HepG2 (cell line): ENCODE results near the gene LRRC28. TPM values are rescaled to one million over a fixed set of nuclear protein-coding genes. Genes with fewer than 3 reads are reported as not detected.
A peak's percentile ranks its signal among the peaks of the same experiment; 100 is the strongest.

Experiments used
- ATAC-seq: fragments of 200-7000 bp; cut with Tn5 transposase; 3 replicates; pipeline ENCODE4 v1.9.1; 2020; ENCODE audit warnings: mild to moderate bottlenecking, moderate library complexity
- BruUV-seq: library from RNA; stranded (reverse); fragments of 400-500 nt; replicated peaks from 2 replicates; lab custom pipeline; 2021; lab: Mats Ljungman, UMichigan
- CTCF ChIA-PET: fragments of 300-600 bp; formaldehyde crosslinking; extraction: SDS; loops from one replicate; lab custom pipeline; 2021; ENCODE audit warnings: low total read pairs, inconsistent platforms, low intra/inter-chr PET ratio; lab: Yijun Ruan, JAX
- POLR2A ChIA-PET: fragments of 350-600 bp; sonication (Branson Sonifier 250); formaldehyde crosslinking; loops from one replicate; lab custom pipeline; 2020; ENCODE audit warnings: antibody characterized with exemption, inconsistent platforms; lab: Yijun Ruan, JAX
- DNase-seq: peaks from one replicate; pipeline ENCODE4 v3.0.0-alpha.2; 2015; ENCODE audit warnings: low spot score
- FAIRE-seq: peaks from 3 replicates; lab custom pipeline; 2011; peaks lifted over from hg19 to GRCh38; lab: Jason Lieb, UNC
- H2AFZ ChIP-seq: one replicate; pipeline ENCODE4 v1.6.1; 2011; ENCODE audit warnings: low read length, inconsistent platforms
- H3K27ac ChIP-seq: fragments of 300-600 bp; 3 replicates; pipeline ENCODE4 v1.8.0; 2011; ENCODE audit warnings: mixed run types, mild to moderate bottlenecking, mixed read lengths, low read length, inconsistent platforms; ENCODE audit not compliant: insufficient read depth; ENCODE audit errors: extremely low read length
- H3K27me3 ChIP-seq, 2 experiments: fragments of 200-600 bp in 1 of 2; 2 replicates in 1 of 2; 3 replicates in 1 of 2; pipeline versions ENCODE4 v1.6.0 to v1.8.0; 2011; ENCODE audit warnings: low read length in 2 of 2, mild to moderate bottlenecking in 2 of 2, moderate library complexity in 2 of 2, inconsistent platforms in 1 of 2; ENCODE audit not compliant: insufficient read depth in 2 of 2, control insufficient read depth in 1 of 2
- H3K36me3 ChIP-seq, 2 experiments: fragments of 200-600 bp in 1 of 2; replicated peaks in 1 of 2; 2 replicates in 1 of 2; 3 replicates in 1 of 2; pipeline versions ENCODE4 v1.5.1 to v1.8.0; 2011; ENCODE audit warnings: low read length in 2 of 2, inconsistent platforms in 1 of 2; ENCODE audit not compliant: insufficient read depth in 2 of 2, control insufficient read depth in 1 of 2
- H3K4me1 ChIP-seq: 2 replicates; pipeline ENCODE4 v1.5.1; 2012; ENCODE audit warnings: low read length, inconsistent platforms; ENCODE audit not compliant: insufficient read depth
- H3K4me2 ChIP-seq: 2 replicates; pipeline ENCODE4 v1.6.0; 2011; ENCODE audit warnings: low read depth, low read length, inconsistent platforms
- H3K4me3 ChIP-seq, 3 experiments: fragments of 200-600 bp in 1 of 3; sonication (generic), shearing (Covaris generic) in 1 of 3; replicated peaks in 1 of 3; 2 replicates each; pipeline ENCODE4 v1.5.1; 2011 to 2016; ENCODE audit warnings: low read length in 3 of 3, inconsistent platforms in 2 of 3, low read depth in 2 of 3, mild to moderate bottlenecking in 2 of 3, control low read depth in 1 of 3, mixed read lengths in 1 of 3; ENCODE audit not compliant: insufficient read depth in 1 of 3
- H3K79me2 ChIP-seq: one replicate; pipeline ENCODE4 v1.6.1; 2011; ENCODE audit warnings: low read length, inconsistent platforms; ENCODE audit not compliant: insufficient read depth
- H3K9ac ChIP-seq: 2 replicates; pipeline ENCODE4 v1.6.0; 2011; ENCODE audit warnings: mild to moderate bottlenecking, low read depth, low read length, inconsistent platforms; ENCODE audit not compliant: insufficient read depth
- H3K9me3 ChIP-seq: 2 replicates; pipeline ENCODE4 v1.5.1; 2012; ENCODE audit warnings: mild to moderate bottlenecking, low read length
- H4K20me1 ChIP-seq: 2 replicates; pipeline ENCODE4 v1.6.0; 2011; ENCODE audit warnings: inconsistent platforms, mild to moderate bottlenecking, low read length, moderate library complexity; ENCODE audit not compliant: insufficient read depth
- DNMT3B ChIP-seq: conservative IDR thresholded peaks from 2 replicates; pipeline ENCODE4 v1.6.1; 2016; ENCODE audit warnings: missing biosample characterization, control low read depth
- KLF13 ChIP-seq: sonication (generic); formaldehyde crosslinking; IDR thresholded peaks from 2 replicates; pipeline ENCODE4 v1.4.0; 2020; ENCODE audit warnings: mild to moderate bottlenecking, missing genetic modification reagents
- PRDM15 ChIP-seq: sonication (generic); formaldehyde crosslinking; IDR thresholded peaks from 2 replicates; pipeline ENCODE4 v1.4.0; 2020; ENCODE audit warnings: missing genetic modification reagents
- ZNF441 ChIP-seq: sonication (generic); formaldehyde crosslinking; IDR thresholded peaks from 2 replicates; pipeline ENCODE4 v1.7.0; 2021; ENCODE audit warnings: missing genetic modification reagents, borderline replicate concordance
- ZNF646 ChIP-seq: sonication (generic); formaldehyde crosslinking; IDR thresholded peaks from 2 replicates; pipeline ENCODE4 v1.9.0; 2021; ENCODE audit warnings: mild to moderate bottlenecking, missing genetic modification reagents
- ZNF749 ChIP-seq: sonication (generic); formaldehyde crosslinking; IDR thresholded peaks from 2 replicates; pipeline ENCODE4 v1.8.0; 2022; ENCODE audit warnings: mild to moderate bottlenecking, missing genetic modification reagents, moderate library complexity, borderline replicate concordance
- WGBS: methylation state at CpG from one replicate; pipeline ENCODE4 v1.1.6; 2017; ENCODE audit warnings: low lambda C conversion rate; 5-methylcytosine and 5-hydroxymethylcytosine counted together
- in situ Hi-C: cut with HindIII; loops from 2 replicates; pipeline ENCODE4 v1.10.0; 2017; ENCODE audit warnings: low pct_unique_long_range_greater_than_20kb; ENCODE audit not compliant: extremely low pct_ligation_motif_present
- intact Hi-C: fragments of 100-400 bp; cut with micrococcal nuclease; formaldehyde crosslinking; loops from one replicate; pipeline ENCODE4 v1.10.0; 2022; ENCODE audit not compliant: unreplicated experiment
- polyA plus RNA-seq, 8 experiments: library from polyadenylated mRNA; depleted of rRNA in 3 of 8; stranded (reverse) in 7 of 8; unstranded in 1 of 8; fragments of >200 nt; fragmentation: Illumina TruSeq in 4 of 8; extraction: Trizol in 4 of 8; gene quantifications; 2 replicates each; pipeline versions ENCODE4 v1.2.1 to v1.2.3, GENCODE V29; 2011 to 2016; ENCODE audit warnings: low read depth in 4 of 8, missing spikeins in 1 of 8, mixed read lengths in 1 of 8; ENCODE audit not compliant: insufficient read depth in 1 of 8
- total RNA-seq, 5 experiments: library from RNA; depleted of rRNA; stranded (reverse); fragments of >200 nt; fragmentation: Illumina TruSeq; extraction: Trizol; gene quantifications; 2 replicates each; pipeline ENCODE4 v1.2.3, GENCODE V29; 2016; ENCODE audit warnings: low read depth in 1 of 5
- TF ChIP-seq, protein P1 (sequence below): sonication (generic); formaldehyde crosslinking; IDR thresholded peaks from 2 replicates; pipeline ENCODE4 v1.5.0; 2020; ENCODE audit warnings: mild to moderate bottlenecking, missing genetic modification reagents, moderate library complexity

Gene LRRC28
- total and polyA plus RNA-seq, 2 of the 13 experiments (the other 11 are each of a cell fraction or from before 2014, with no cell fraction given), result 17.5 to 21.3 TPM

GRCh38 chr15:99361545-99362185, 110.4 kb downstream of the LRRC28 start:
- no peak for DNase-seq
- Histone ChIP-seq H3K9me3 (no peaks in the 10 kb centered on the region), H3K4me3 (no peak overlapping the region), H4K20me1 (no peaks in the 10 kb centered on the region), H2AFZ (no peak overlapping the region), H3K79me2 (no peaks in the 10 kb centered on the region), H3K27ac (no peak overlapping the region), H3K4me1 (no peaks in the 10 kb centered on the region), H3K27me3 (no peaks in the 10 kb centered on the region), H3K4me2 (no peak overlapping the region), H3K36me3 (no peaks in the 10 kb centered on the region; a peak in 1 of 5 replicates), H3K9ac (no peak overlapping the region)
- no peak for ATAC-seq
- no TSS peak for BruUV-seq
- ChIA-PET POLR2A (no interaction called here), CTCF (no interaction called here)
- FAIRE-seq, result no peak
- in situ Hi-C loops, result no loop called here
- WGBS, result 93% methylated on average over 13 of the region's 13 CpGs
- intact Hi-C loops, result loop anchor here (5.0 kb wide), 1 partner anchor 74 kb away; no protein-coding TSS in a partner anchor
- TF ChIP-seq PRDM15 (CRISPR knock-in tag) (no peak), ZNF646 (no peak), ZNF441 (CRISPR knock-in tag) (no peak), KLF13 (CRISPR knock-in tag) (no peak), DNMT3B (CRISPR knock-in tag) (no peak), ZNF749 (CRISPR knock-in tag) (no peak)
- TF ChIP-seq, protein P1, sequence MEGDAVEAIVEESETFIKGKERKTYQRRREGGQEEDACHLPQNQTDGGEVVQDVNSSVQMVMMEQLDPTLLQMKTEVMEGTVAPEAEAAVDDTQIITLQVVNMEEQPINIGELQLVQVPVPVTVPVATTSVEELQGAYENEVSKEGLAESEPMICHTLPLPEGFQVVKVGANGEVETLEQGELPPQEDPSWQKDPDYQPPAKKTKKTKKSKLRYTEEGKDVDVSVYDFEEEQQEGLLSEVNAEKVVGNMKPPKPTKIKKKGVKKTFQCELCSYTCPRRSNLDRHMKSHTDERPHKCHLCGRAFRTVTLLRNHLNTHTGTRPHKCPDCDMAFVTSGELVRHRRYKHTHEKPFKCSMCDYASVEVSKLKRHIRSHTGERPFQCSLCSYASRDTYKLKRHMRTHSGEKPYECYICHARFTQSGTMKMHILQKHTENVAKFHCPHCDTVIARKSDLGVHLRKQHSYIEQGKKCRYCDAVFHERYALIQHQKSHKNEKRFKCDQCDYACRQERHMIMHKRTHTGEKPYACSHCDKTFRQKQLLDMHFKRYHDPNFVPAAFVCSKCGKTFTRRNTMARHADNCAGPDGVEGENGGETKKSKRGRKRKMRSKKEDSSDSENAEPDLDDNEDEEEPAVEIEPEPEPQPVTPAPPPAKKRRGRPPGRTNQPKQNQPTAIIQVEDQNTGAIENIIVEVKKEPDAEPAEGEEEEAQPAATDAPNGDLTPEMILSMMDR (CRISPR knock-in tag), result peak; percentile 34
